ENCODE measurements around the gene ARHGEF26.
A peak's percentile ranks its signal among the peaks of the same experiment; 100 is the strongest.

ARHGEF26 gene

GRCh38 chr3:154188437-154188836 is 67.2 kb downstream of the ARHGEF26 start:
- Histone ChIP-seq H3K9ac (ENCODE audit: low read depth, low read length) (no peak overlapping the region), H2AFZ (ENCODE audit: low read depth, low read length) (no peak overlapping the region), H3K36me3 (ENCODE audit: insufficient read depth, low read length) (no peaks in the 10 kb centered on the region), H4K20me1 (ENCODE audit: insufficient read depth, low read length) (no peaks in the 10 kb centered on the region), H3K27me3 (ENCODE audit: insufficient read depth, low read length, poor library complexity) (no peaks in the 10 kb centered on the region), H3K4me3 (ENCODE audit: low read depth in 1 of 2, low read length in 2 of 2) (no peak overlapping the region), H3K79me2 (ENCODE audit: insufficient read depth, low read length) (no peaks in the 10 kb centered on the region), H3K9me3 (ENCODE audit: insufficient read depth, low read length, severe bottlenecking) (no peaks in the 10 kb centered on the region), H3K4me2 (ENCODE audit: insufficient read depth, low read length) (no peak overlapping the region), H3K4me1 (ENCODE audit: insufficient read depth, low read length) (no peaks in the 10 kb centered on the region), H3K27ac (ENCODE audit: low read length) (no peak overlapping the region)
- ATAC-seq (ENCODE audit: insufficient read depth, low read depth), result no peak
- DNase-seq, result no peak
- no peak for TF ChIP-seq EZH2 (IDR thresholded peaks at IDR 0.05; ENCODE audit: borderline replicate concordance, low read depth, low read length, severe bottlenecking)
- no peak for TF ChIP-seq CTCF (IDR thresholded peaks at IDR 0.05; ENCODE audit: borderline replicate concordance, extremely low read depth, low read length, poor library complexity, severe bottlenecking)

- Histone ChIP-seq H2AFZ (ENCODE audit: low read depth, low read length) (no peak overlapping the region), H3K27ac (ENCODE audit: low read length) (no peak overlapping the region), H3K9ac (ENCODE audit: low read depth, low read length) (no peak overlapping the region), H3K79me2 (ENCODE audit: insufficient read depth, low read length) (no peaks in the 10 kb centered on the region), H3K36me3 (ENCODE audit: insufficient read depth, low read length) (no peaks in the 10 kb centered on the region), H3K4me2 (ENCODE audit: insufficient read depth, low read length) (no peak overlapping the region), H3K4me3 (ENCODE audit: low read depth in 1 of 2, low read length in 2 of 2) (no peak overlapping the region), H3K27me3 (ENCODE audit: insufficient read depth, low read length, poor library complexity) (no peaks in the 10 kb centered on the region), H3K4me1 (ENCODE audit: insufficient read depth, low read length) (no peaks in the 10 kb centered on the region), H3K9me3 (ENCODE audit: insufficient read depth, low read length, severe bottlenecking) (no peaks in the 10 kb centered on the region), H4K20me1 (ENCODE audit: insufficient read depth, low read length) (no peaks in the 10 kb centered on the region)
- no peak for TF ChIP-seq EZH2 (IDR thresholded peaks at IDR 0.05; ENCODE audit: borderline replicate concordance, low read depth, low read length, severe bottlenecking)
- no peak for TF ChIP-seq CTCF (IDR thresholded peaks at IDR 0.05; ENCODE audit: borderline replicate concordance, extremely low read depth, low read length, poor library complexity, severe bottlenecking)
- DNase-seq (no peak), ATAC-seq (ENCODE audit: insufficient read depth, low read depth) (peak; percentile 56; the same call in 2 of the 3 replicates)
Measured at GRCh38 chr3:154188846-154189245, 67.7 kb downstream of the ARHGEF26 start.

- DNase-seq (no peak), ATAC-seq (ENCODE audit: insufficient read depth, low read depth) (no peak)
- no peak overlapping the region for H3K9ac ChIP-seq (ENCODE audit: low read depth, low read length)
- no peaks in the 10 kb centered on the region for H4K20me1 ChIP-seq (ENCODE audit: insufficient read depth, low read length)
- H3K36me3 ChIP-seq (ENCODE audit: insufficient read depth, low read length), result no peaks in the 10 kb centered on the region
- no peaks in the 10 kb centered on the region for H3K79me2 ChIP-seq (ENCODE audit: insufficient read depth, low read length)
- no peak overlapping the region for H3K27ac ChIP-seq (ENCODE audit: low read length)
- H3K27me3 ChIP-seq (ENCODE audit: insufficient read depth, low read length, poor library complexity), result no peaks in the 10 kb centered on the region
- TF ChIP-seq EZH2 (IDR thresholded peaks at IDR 0.05; ENCODE audit: borderline replicate concordance, low read depth, low read length, severe bottlenecking) (no peak), CTCF (IDR thresholded peaks at IDR 0.05; ENCODE audit: borderline replicate concordance, extremely low read depth, low read length, poor library complexity, severe bottlenecking) (no peak)
- H3K9me3 ChIP-seq (ENCODE audit: insufficient read depth, low read length, severe bottlenecking), result no peaks in the 10 kb centered on the region
- H3K4me3 ChIP-seq (ENCODE audit: low read depth in 1 of 2, low read length in 2 of 2), result no peak overlapping the region
- no peak overlapping the region for H2AFZ ChIP-seq (ENCODE audit: low read depth, low read length)
- no peaks in the 10 kb centered on the region for H3K4me1 ChIP-seq (ENCODE audit: insufficient read depth, low read length)
- H3K4me2 ChIP-seq (ENCODE audit: insufficient read depth, low read length), result no peak overlapping the region
Measured at GRCh38 chr3:154191520-154191919, 70.3 kb downstream of the ARHGEF26 start.

GRCh38 chr3:154192225-154192624 is 71.0 kb downstream of the ARHGEF26 start:
- TF ChIP-seq EZH2 (IDR thresholded peaks at IDR 0.05; ENCODE audit: borderline replicate concordance, low read depth, low read length, severe bottlenecking), result no peak
- no peak for TF ChIP-seq CTCF (IDR thresholded peaks at IDR 0.05; ENCODE audit: borderline replicate concordance, extremely low read depth, low read length, poor library complexity, severe bottlenecking)
- ATAC-seq (ENCODE audit: insufficient read depth, low read depth) (no peak), DNase-seq (no peak)
- Histone ChIP-seq H2AFZ (ENCODE audit: low read depth, low read length) (no peak overlapping the region), H3K27me3 (ENCODE audit: insufficient read depth, low read length, poor library complexity) (no peaks in the 10 kb centered on the region), H4K20me1 (ENCODE audit: insufficient read depth, low read length) (no peaks in the 10 kb centered on the region), H3K36me3 (ENCODE audit: insufficient read depth, low read length) (no peaks in the 10 kb centered on the region), H3K4me2 (ENCODE audit: insufficient read depth, low read length) (no peak overlapping the region), H3K4me1 (ENCODE audit: insufficient read depth, low read length) (no peaks in the 10 kb centered on the region), H3K79me2 (ENCODE audit: insufficient read depth, low read length) (no peaks in the 10 kb centered on the region), H3K27ac (ENCODE audit: low read length) (no peak overlapping the region), H3K4me3 (ENCODE audit: low read depth in 1 of 2, low read length in 2 of 2) (no peak overlapping the region), H3K9me3 (ENCODE audit: insufficient read depth, low read length, severe bottlenecking) (no peaks in the 10 kb centered on the region), H3K9ac (ENCODE audit: low read depth, low read length) (no peak overlapping the region)

Data from DND-41 (cell line).